Fibroblast of villous mesenchyme (primary cell): ENCODE results near the gene HAPLN1. TPM values are rescaled to one million over a fixed set of nuclear protein-coding genes. Genes with fewer than 3 reads are reported as not detected.

ENCODE experiments used
- DNase-seq: peaks from one replicate; pipeline ENCODE4 v3.0.0-alpha.2; 2010; ENCODE audit warnings: low read depth
- H3K4me3 ChIP-seq: 2 replicates; pipeline ENCODE4 v1.5.1; 2011; ENCODE audit warnings: low read depth, mild to moderate bottlenecking, low read length
- total RNA-seq: library from RNA; depleted of rRNA; stranded (reverse); fragments of >200 nt; gene quantifications from 2 replicates; pipeline ENCODE4 v1.2.3, GENCODE V29; 2012
- TF ChIP-seq, protein P1 (sequence below): IDR thresholded peaks from 2 replicates; pipeline ENCODE4 v1.5.1; 2012; ENCODE audit warnings: low read depth, mild to moderate bottlenecking, low read length; ENCODE audit not compliant: insufficient read depth

HAPLN1 gene
- total RNA-seq, 1 donor = 0.43 TPM

GRCh38 chr5:83721953-83722901 lies 1.6 kb upstream of the HAPLN1 start:
- H3K4me3 ChIP-seq = peak overlapping the region; percentile 53
- TF ChIP-seq, protein P1, sequence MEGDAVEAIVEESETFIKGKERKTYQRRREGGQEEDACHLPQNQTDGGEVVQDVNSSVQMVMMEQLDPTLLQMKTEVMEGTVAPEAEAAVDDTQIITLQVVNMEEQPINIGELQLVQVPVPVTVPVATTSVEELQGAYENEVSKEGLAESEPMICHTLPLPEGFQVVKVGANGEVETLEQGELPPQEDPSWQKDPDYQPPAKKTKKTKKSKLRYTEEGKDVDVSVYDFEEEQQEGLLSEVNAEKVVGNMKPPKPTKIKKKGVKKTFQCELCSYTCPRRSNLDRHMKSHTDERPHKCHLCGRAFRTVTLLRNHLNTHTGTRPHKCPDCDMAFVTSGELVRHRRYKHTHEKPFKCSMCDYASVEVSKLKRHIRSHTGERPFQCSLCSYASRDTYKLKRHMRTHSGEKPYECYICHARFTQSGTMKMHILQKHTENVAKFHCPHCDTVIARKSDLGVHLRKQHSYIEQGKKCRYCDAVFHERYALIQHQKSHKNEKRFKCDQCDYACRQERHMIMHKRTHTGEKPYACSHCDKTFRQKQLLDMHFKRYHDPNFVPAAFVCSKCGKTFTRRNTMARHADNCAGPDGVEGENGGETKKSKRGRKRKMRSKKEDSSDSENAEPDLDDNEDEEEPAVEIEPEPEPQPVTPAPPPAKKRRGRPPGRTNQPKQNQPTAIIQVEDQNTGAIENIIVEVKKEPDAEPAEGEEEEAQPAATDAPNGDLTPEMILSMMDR = peak; percentile 31
- DNase-seq = peak; percentile 37

GRCh38 chr5:83718936-83719495 lies 1.6 kb downstream of the HAPLN1 start:
- TF ChIP-seq, protein P1 = no peak
- no peak overlapping the region for H3K4me3 ChIP-seq
- no peak for DNase-seq

GRCh38 chr5:83718195-83718825 lies 2.3 kb downstream of the HAPLN1 start:
- no peak overlapping the region for H3K4me3 ChIP-seq
- peak; percentile 69 for DNase-seq
- TF ChIP-seq, protein P1 = peak; percentile 90

GRCh38 chr5:83715236-83716065 lies 5.2 kb downstream of the HAPLN1 start:
- TF ChIP-seq, protein P1 = no peak
- H3K4me3 ChIP-seq = no peak overlapping the region
- no peak for DNase-seq

DNA sequence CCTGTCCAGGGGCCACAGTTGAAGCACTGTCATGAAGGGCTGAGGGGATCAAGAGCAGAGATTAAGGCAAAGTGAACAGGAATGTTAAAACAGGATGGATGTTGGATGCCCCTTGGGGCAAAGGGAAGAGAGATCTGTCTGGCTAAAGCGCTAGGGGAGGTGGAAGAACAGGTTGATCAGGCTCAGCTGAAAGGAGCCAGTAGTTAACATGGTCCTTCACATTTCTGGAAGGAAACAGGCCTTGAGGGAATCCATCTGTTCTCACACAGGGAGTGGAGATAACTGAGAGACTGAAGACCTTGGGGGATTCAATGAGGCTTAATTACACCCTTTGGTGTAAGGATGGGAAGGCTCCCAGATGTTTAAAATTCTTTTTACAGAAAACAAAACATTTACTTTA lies 5.8 kb downstream of the HAPLN1 start:
- no peak overlapping the region for H3K4me3 ChIP-seq
- TF ChIP-seq, protein P1 = no peak
- no peak for DNase-seq

DNA sequence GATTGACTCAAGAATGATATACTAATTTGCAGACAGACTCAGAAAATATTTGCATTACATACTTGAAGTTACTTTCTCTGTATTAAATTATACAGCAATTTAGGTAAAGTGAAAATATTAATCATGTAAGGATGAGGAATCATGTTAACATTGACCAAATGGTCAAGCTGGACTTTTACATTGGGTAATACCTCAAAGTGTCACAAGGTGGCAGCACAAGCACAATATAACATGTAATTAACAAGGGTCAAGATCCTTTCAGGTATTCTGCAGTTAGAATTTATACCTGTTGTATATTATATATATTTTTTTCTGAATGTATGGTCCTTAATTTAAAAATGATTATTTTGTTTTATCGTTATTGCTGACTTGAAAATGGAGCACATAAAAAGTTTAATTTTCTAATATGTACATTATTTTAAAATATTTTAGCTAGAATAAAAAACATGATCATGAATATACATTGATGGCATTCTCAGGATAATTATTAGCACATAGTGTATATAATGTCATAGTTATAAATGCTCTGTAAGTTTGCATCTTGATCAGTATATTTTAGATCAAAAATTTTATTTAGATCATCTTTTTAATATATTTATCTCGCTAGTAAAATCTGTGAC lies 8.6 kb downstream of the HAPLN1 start:
- TF ChIP-seq, protein P1 = peak; percentile 75
- no peak overlapping the region for H3K4me3 ChIP-seq
- DNase-seq = peak; percentile 45
